H1 (cell line): ENCODE data around the gene LRPAP1.

ENCODE experiments used
- HDAC6 ChIP-seq: IDR thresholded peaks from one replicate; pipeline ENCODE4 v1.7.1; 2012; ENCODE audit warnings: low read depth, mild to moderate bottlenecking, inconsistent platforms, low read length, moderate library complexity
- KDM5A ChIP-seq: fragments of 200-600 bp; IDR thresholded peaks from 2 replicates; pipeline ENCODE4 v1.7.1; 2012; ENCODE audit warnings: mild to moderate bottlenecking, low read length, inconsistent platforms, mixed read lengths
- TAF1 ChIP-seq: IDR thresholded peaks from 2 replicates; pipeline ENCODE4 v1.6.1; 2011; ENCODE audit warnings: mild to moderate bottlenecking, low read depth, low read length
- TF ChIP-seq, protein P1 (sequence below): IDR thresholded peaks from 2 replicates; pipeline ENCODE4 v1.6.1; 2012; ENCODE audit warnings: inconsistent platforms

DNA sequence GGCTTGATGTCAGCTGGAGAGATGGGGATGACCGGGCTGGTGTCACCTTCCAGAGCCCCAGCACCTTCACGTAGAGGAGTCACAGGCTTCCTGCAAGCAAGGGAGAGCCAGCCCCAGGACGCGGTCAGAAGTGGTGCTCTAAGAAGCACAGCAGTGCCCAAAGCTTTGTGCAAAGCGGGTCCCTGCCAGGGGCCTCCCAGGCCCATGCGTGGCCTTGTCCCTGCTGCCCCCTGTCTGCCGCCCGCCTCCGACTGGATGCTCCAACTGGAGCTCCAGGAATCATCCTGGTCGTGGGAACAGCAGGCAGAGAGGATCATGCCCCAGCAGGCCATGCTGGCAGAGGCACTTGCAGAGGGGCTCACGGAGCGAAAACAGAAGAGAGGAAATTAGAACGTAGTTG, 40.1 kb upstream of the LRPAP1 start:
- no peak for TF ChIP-seq KDM5A
- TF ChIP-seq HDAC6 = no peak
- TF ChIP-seq TAF1 = no peak
- TF ChIP-seq, protein P1, sequence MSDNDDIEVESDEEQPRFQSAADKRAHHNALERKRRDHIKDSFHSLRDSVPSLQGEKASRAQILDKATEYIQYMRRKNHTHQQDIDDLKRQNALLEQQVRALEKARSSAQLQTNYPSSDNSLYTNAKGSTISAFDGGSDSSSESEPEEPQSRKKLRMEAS = no peak
